GM10266 (cell line): ENCODE measurements around the gene HEG1.

Source experiments
- DNase-seq: peaks from one replicate; pipeline ENCODE4 v3.0.0; 2012; ENCODE audit errors: extremely low spot score
- TF ChIP-seq, protein P1 (sequence below): IDR thresholded peaks from 2 replicates; pipeline ENCODE4 v1.5.1; 2012; ENCODE audit warnings: mild to moderate bottlenecking, low read depth; ENCODE audit not compliant: control insufficient read depth, insufficient read depth; ENCODE audit errors: missing control alignments

HEG1 gene

DNA sequence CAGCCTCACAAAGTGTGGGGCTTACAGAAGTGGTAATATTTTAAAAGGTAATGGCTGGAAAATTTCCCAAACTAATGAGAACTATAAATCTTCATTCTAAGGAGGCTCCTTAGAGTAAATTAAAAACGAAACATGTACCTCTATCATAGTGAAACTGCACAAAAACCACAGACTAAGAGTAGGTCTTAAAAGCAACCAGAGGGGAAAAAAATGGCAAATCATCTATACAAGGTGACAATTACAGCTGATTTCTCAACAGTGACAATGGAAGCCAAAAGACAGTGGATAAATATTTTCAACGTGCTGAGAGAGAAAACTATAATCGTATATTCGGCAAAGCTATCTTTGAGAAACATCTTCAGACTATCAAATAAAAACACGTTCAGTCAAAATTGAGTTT lies 20.6 kb downstream of the HEG1 start:
- peak; percentile 63 for DNase-seq

DNA sequence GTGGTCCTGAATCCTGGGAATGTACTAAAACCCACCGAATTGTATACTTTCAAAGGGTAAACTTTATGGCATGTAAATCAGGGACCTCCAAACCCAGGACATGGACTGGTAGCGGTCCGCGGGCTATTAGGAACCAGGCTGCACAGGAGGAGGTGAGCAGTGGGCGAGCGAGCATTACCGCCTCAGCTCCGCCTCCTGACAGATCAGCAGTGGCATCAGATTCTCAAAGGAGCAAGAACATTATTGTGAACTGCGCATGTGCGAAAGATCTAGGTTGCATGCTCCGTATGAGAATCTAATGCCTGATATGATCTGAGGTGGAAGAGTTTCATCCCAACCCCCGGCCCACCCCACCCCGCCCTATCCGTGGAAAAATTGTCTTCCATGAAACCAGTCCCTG lies 22.2 kb downstream of the HEG1 start:
- DNase-seq: no peak
- TF ChIP-seq, protein P1, sequence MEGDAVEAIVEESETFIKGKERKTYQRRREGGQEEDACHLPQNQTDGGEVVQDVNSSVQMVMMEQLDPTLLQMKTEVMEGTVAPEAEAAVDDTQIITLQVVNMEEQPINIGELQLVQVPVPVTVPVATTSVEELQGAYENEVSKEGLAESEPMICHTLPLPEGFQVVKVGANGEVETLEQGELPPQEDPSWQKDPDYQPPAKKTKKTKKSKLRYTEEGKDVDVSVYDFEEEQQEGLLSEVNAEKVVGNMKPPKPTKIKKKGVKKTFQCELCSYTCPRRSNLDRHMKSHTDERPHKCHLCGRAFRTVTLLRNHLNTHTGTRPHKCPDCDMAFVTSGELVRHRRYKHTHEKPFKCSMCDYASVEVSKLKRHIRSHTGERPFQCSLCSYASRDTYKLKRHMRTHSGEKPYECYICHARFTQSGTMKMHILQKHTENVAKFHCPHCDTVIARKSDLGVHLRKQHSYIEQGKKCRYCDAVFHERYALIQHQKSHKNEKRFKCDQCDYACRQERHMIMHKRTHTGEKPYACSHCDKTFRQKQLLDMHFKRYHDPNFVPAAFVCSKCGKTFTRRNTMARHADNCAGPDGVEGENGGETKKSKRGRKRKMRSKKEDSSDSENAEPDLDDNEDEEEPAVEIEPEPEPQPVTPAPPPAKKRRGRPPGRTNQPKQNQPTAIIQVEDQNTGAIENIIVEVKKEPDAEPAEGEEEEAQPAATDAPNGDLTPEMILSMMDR: no peak

More for the DNA sequence above, 20.6 kb downstream of the HEG1 start:
- TF ChIP-seq, protein P1: no peak

DNA sequence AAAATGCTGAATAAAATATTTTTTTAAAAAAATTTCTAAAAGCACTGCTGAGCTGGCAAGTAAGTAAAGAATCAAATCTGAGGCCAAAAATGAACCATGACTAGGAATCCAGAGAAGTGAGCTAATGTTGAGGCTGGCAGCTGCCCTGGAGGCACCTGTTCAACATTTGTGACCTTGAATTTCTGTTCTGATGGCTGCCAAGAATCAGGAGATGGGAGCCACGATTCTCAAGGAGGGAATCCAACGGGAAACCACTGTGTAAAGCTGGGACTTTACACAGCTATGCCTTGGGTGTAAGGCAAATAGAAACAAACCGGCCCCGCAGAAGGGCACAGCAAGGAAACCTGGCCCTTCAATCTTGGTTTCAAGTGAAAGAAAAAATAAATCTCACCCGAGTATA lies 22.7 kb downstream of the HEG1 start:
- no peak for DNase-seq
- TF ChIP-seq, protein P1: no peak

DNA sequence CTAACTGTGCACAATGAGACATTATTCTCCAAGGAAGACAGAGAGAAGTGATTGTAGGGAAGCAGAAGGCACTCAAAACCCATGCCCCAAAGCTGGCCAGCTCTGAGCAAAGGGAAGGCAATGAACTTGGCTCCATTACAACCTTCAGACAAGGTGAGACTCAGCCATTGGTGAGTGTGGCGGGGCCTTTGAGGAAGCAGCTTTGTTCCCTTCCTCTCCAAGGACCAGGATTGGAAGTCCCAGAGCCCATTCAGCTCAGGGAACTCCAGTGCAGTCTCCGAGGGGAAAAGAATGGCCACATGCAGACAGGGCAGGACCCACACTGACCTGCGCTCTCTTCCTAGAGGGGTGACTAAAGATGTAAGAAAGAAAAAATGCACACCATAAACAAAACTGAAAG lies 23.1 kb downstream of the HEG1 start:
- no peak for DNase-seq
- TF ChIP-seq, protein P1: no peak

DNA sequence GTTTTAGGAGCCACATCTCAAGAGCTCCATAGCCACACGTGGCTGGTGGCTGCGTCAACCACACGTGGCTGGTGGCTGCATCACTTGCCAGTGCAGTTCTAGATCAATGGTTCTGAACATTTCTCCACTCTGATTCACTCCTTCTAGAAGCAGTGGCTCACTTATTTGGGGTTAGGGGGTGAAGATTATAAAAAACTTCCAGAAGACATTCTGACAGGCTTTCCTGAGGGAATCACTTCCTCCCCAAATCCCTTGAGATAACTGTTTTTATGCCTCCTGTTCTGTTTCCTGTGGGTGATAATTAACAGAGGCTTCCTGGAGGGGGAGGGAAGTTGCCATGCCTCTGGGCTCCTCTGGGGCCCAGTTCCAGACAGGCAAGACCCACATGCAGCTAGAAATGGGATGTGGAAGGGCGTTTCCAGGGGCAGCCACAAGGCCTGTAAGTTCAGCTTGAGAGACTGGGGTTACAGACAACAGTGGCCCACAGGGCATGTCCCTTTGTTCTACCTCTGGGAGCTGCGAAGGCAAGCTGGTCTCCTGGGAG lies 23.6 kb downstream of the HEG1 start:
- TF ChIP-seq, protein P1: no peak
- DNase-seq: no peak

DNA sequence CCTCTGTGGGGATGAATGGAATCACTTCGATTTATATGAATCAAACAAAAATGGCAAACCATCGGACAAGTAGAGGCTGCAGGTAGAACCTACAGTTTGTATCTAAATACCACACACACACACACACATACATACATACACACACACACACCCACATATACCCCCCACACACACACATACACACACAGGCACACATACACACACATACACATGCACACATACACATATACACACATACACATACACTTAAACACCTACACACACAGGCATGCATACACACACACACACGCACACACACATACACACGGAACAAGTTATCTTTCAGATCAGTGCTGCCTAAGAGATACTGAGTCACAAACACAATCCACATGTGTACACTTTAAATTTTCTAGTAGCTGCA lies 24.3 kb downstream of the HEG1 start:
- no peak for DNase-seq
- TF ChIP-seq, protein P1: no peak

DNA sequence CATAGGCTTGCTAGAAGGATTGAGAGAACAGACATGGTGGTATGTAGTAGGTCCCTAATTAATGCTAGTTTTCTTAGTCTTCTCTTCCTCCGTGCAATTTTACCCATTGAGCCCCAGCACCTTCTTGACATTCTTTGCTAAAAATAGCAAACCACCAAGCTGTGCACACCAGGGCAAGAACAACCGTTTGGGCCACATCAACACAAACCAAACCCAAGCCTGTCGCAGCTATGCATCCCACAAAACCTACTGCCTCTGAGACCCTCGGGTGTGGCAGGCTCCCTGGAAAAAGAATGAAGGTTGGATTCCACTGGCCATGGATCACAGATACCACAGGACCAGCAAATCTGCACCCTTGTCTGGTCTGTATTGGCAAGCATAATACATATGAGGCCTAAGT lies 27.1 kb downstream of the HEG1 start:
- DNase-seq: no peak
- TF ChIP-seq, protein P1: no peak
